GM12878 (cell line): ENCODE measurements around the gene WDR31. TPM values are rescaled to one million over a fixed set of nuclear protein-coding genes. Genes with fewer than 3 reads are reported as not detected.

Source experiments
- ATAC-seq: fragments of 200-7000 bp; cut with Tn5 transposase; 3 replicates; pipeline ENCODE4 v1.9.1; 2020; ENCODE audit warnings: mild to moderate bottlenecking, moderate library complexity
- BruUV-seq: library from RNA; stranded (reverse); fragments of 400-500 nt; replicated peaks from 2 replicates; lab custom pipeline; 2021; lab: Mats Ljungman, UMichigan
- CTCF ChIA-PET: fragments of 300-600 bp; sonication (Branson Sonifier 250); formaldehyde crosslinking; extraction: SDS; loops from one replicate; lab custom pipeline; 2021; ENCODE audit warnings: inconsistent platforms; lab: Yijun Ruan, JAX
- POLR2A ChIA-PET: fragments of 350-600 bp; formaldehyde crosslinking; extraction: SDS; loops from one replicate; lab custom pipeline; 2021; ENCODE audit warnings: inconsistent platforms; lab: Charles Lee
- RAD21 ChIA-PET: fragments of 300-600 bp; sonication (Branson Sonifier 250); formaldehyde crosslinking; loops from one replicate; lab custom pipeline; 2023; ENCODE audit warnings: antibody characterized with exemption; ENCODE audit not compliant: unreplicated experiment; lab: Charles Lee
- SMC1A ChIA-PET: fragments of 300-600 bp; sonication (Branson Sonifier 250); formaldehyde crosslinking; loops from one replicate; lab custom pipeline; 2023; ENCODE audit not compliant: unreplicated experiment, uncharacterized antibody; lab: Charles Lee
- DNase-seq: peaks from one replicate; pipeline ENCODE4 v3.0.0-alpha.2; 2011; ENCODE audit warnings: low read depth, low spot score
- FAIRE-seq: peaks from 3 replicates; lab custom pipeline; 2011; peaks lifted over from hg19 to GRCh38; lab: Jason Lieb, UNC
- H2AFZ ChIP-seq: 2 replicates; pipeline ENCODE4 v1.6.0; 2011; ENCODE audit warnings: low read depth, low read length, control low read depth; ENCODE audit not compliant: control insufficient read depth
- H3K27ac ChIP-seq: 2 replicates; pipeline ENCODE4 v1.5.1; 2011; ENCODE audit warnings: control low read depth; ENCODE audit not compliant: control insufficient read depth, insufficient read depth
- H3K27me3 ChIP-seq, 2 experiments: replicated peaks in 1 of 2; 2 replicates each; pipeline versions ENCODE4 v1.6.0 to v1.6.1; 2011; ENCODE audit warnings: low read length in 1 of 2; ENCODE audit not compliant: control insufficient read depth in 2 of 2, insufficient read depth in 2 of 2
- H3K36me3 ChIP-seq, 2 experiments: 2 replicates each; pipeline ENCODE4 v1.5.1; 2011; ENCODE audit warnings: low read length in 1 of 2; ENCODE audit not compliant: control insufficient read depth in 2 of 2, insufficient read depth in 2 of 2
- H3K4me1 ChIP-seq: 2 replicates; pipeline ENCODE4 v1.6.1; 2011; ENCODE audit warnings: mild to moderate bottlenecking, low read length, moderate library complexity, mixed read lengths; ENCODE audit not compliant: control insufficient read depth, insufficient read depth
- H3K4me2 ChIP-seq: 2 replicates; pipeline ENCODE4 v1.6.0; 2011; ENCODE audit warnings: control low read depth; ENCODE audit not compliant: control insufficient read depth, insufficient read depth
- H3K4me3 ChIP-seq: fragments of 200-600 bp; sonication (generic); 2 replicates; pipeline ENCODE4 v1.5.1; 2016
- H3K79me2 ChIP-seq: 2 replicates; pipeline ENCODE4 v1.6.0; 2011; ENCODE audit warnings: low read length; ENCODE audit not compliant: control insufficient read depth, insufficient read depth
- H3K9ac ChIP-seq: 2 replicates; pipeline ENCODE4 v1.8.0; 2011; ENCODE audit warnings: low read length, control low read depth, mixed read lengths; ENCODE audit not compliant: control insufficient read depth, insufficient read depth
- H3K9me3 ChIP-seq: replicated peaks from 3 replicates; pipeline ENCODE4 v1.5.1; 2011; ENCODE audit warnings: mild to moderate bottlenecking, low read length; ENCODE audit not compliant: control insufficient read depth, insufficient read depth
- H4K20me1 ChIP-seq: 2 replicates; pipeline ENCODE4 v1.6.0; 2011; ENCODE audit not compliant: control insufficient read depth, insufficient read depth
- BCL11A ChIP-seq: IDR thresholded peaks from 2 replicates; pipeline ENCODE4 v1.6.1; 2011; ENCODE audit warnings: low read depth, low read length
- BHLHE40 ChIP-seq, 2 experiments: fragments of 450-650 bp in 1 of 2; IDR thresholded peaks; 2 replicates each; pipeline ENCODE4 v1.6.1; 2011 to 2017; ENCODE audit warnings: low read depth in 2 of 2, borderline replicate concordance in 1 of 2, improper control_type of control experiment in 1 of 2, low read length in 1 of 2, mild to moderate bottlenecking in 1 of 2
- CBX5 ChIP-seq: sonication (generic); IDR thresholded peaks from 2 replicates; pipeline ENCODE4 v1.6.1; 2016; ENCODE audit warnings: low read depth, moderate library complexity, mild to moderate bottlenecking, inconsistent platforms
- CHD2 ChIP-seq: IDR thresholded peaks from 2 replicates; pipeline ENCODE4 v1.6.1; 2011; ENCODE audit warnings: low read depth, low read length, improper control_type of control experiment, borderline replicate concordance
- GATAD2B ChIP-seq: fragments of 450-650 bp; conservative IDR thresholded peaks from 2 replicates; pipeline ENCODE4 v1.6.1; 2017; ENCODE audit warnings: low read depth, mild to moderate bottlenecking, moderate library complexity
- MYC ChIP-seq: IDR thresholded peaks from 2 replicates; pipeline ENCODE4 v1.6.1; 2011; ENCODE audit warnings: mild to moderate bottlenecking, low read length, moderate library complexity, inconsistent platforms; ENCODE audit not compliant: insufficient read depth, insufficient replicate concordance, insufficient read length, severe bottlenecking
- RUNX3 ChIP-seq: IDR thresholded peaks from 2 replicates; pipeline ENCODE4 v1.6.1; 2012; ENCODE audit warnings: low read length, inconsistent platforms
- SIN3A ChIP-seq: IDR thresholded peaks from 2 replicates; pipeline ENCODE4 v1.6.1; 2012; ENCODE audit warnings: low read depth, low read length, improper control_type of control experiment
- ZNF384 ChIP-seq: IDR thresholded peaks from 2 replicates; pipeline ENCODE4 v1.6.1; 2012; ENCODE audit warnings: low read depth, mild to moderate bottlenecking, low read length, improper control_type of control experiment, borderline replicate concordance
- WGBS: methylation state at CpG from one replicate; pipeline ENCODE4 v1.1.6; 2016; ENCODE audit warnings: low lambda C conversion rate; ENCODE audit not compliant: insufficient replicate concordance, insufficient coverage; ENCODE audit errors: missing lambda C conversion rate; 5-methylcytosine and 5-hydroxymethylcytosine counted together
- in situ Hi-C: fragments of 300-500 bp; cut with MboI; formaldehyde crosslinking; loops from 9 replicates; pipeline ENCODE4 v1.14.3; 2018; ENCODE audit warnings: mixed read lengths
- intact Hi-C: fragments of 100-400 bp; cut with micrococcal nuclease; formaldehyde crosslinking; loops from one replicate; pipeline ENCODE4 v1.14.2; 2022; ENCODE audit not compliant: unreplicated experiment
- polyA plus RNA-seq, 11 experiments: library from polyadenylated mRNA; depleted of rRNA in 4 of 11; unstranded in 6 of 11; stranded (reverse) in 5 of 11; fragments of >200 nt; fragmentation: Nextera tagmentation in 4 of 11; fragmentation: Illumina TruSeq in 1 of 11; extraction: Ambion mirVana in 4 of 11; extraction: Trizol in 1 of 11; gene quantifications; 1 replicate in 1 of 11; 2 replicates in 10 of 11; pipeline versions ENCODE4 v1.2.1 to v1.2.3, GENCODE V29; 2011 to 2016; ENCODE audit warnings: inconsistent platforms in 2 of 11, missing spikeins in 2 of 11, low read depth in 1 of 11
- total RNA-seq, 4 experiments: library from RNA; depleted of rRNA in 3 of 4; stranded (reverse); fragments of >200 nt in 3 of 4; fragmentation: Illumina TruSeq in 1 of 4; extraction: Trizol in 1 of 4; gene quantifications; 2 replicates each; pipeline versions ENCODE4 v1.2.1 to v1.2.3, GENCODE V29; 2013 to 2021

WDR31 gene
- total and polyA plus RNA-seq, 10 of the 15 experiments (the other 5 are each of a cell fraction or from before 2014, with no cell fraction given) = 0.26 to 1.7 (median 0.79) TPM

GRCh38 chr9:113317777-113318176 is 22.3 kb downstream of the WDR31 start (continued):
- no peak for TF ChIP-seq SIN3A
- no peak for TF ChIP-seq CBX5
- TF ChIP-seq MYC = no peak
- TF ChIP-seq RUNX3 = no peak
- no peak for TF ChIP-seq BHLHE40 (IDR thresholded peaks at IDR 0.05; ENCODE audit: borderline replicate concordance in 1 of 2, low read depth in 2 of 2, low read length in 1 of 2)
- TF ChIP-seq ZNF384 = no peak
- TF ChIP-seq BCL11A = no peak
- TF ChIP-seq CHD2 = no peak
- TF ChIP-seq, all 136 proteins: peak for 0

- no TSS peak for BruUV-seq
- TF ChIP-seq GATAD2B = no peak
- no peak for ATAC-seq
Observed at GRCh38 chr9:113316030-113316429, 24.0 kb downstream of the WDR31 start.

More at GRCh38 chr9:113316030-113316429, 24.0 kb downstream of the WDR31 start:
- no peak overlapping the region for H3K4me3 ChIP-seq
- H2AFZ ChIP-seq = no peak overlapping the region
- H3K4me1 ChIP-seq = no peaks in the 10 kb centered on the region
- DNase-seq = no peak
- no peak overlapping the region for H3K4me2 ChIP-seq
- H3K9ac ChIP-seq = no peak overlapping the region
- H3K27ac ChIP-seq = no peak overlapping the region
- H3K79me2 ChIP-seq = no peaks in the 10 kb centered on the region
- H3K36me3 ChIP-seq = no peaks in the 10 kb centered on the region
- RAD21 ChIA-PET = no interaction called here
- intact Hi-C loops (no loop called here), in situ Hi-C loops (no loop called here)
- FAIRE-seq = no peak
- no peaks in the 10 kb centered on the region; the same call in 1 of the 2 replicates for H4K20me1 ChIP-seq
- CTCF ChIA-PET = no interaction called here
- peaks cover 0 to 3% of the 10 kb centered on the region in 2 experiments; a peak in 1 of 4 replicates for H3K27me3 ChIP-seq
- no peaks in the 10 kb centered on the region for H3K9me3 ChIP-seq
- POLR2A ChIA-PET = no interaction called here
- SMC1A ChIA-PET = interaction anchor here (1.5 kb wide), 1 partner anchor 91 kb away, joined by 4 read pairs; no protein-coding TSS in a partner anchor
- WGBS = 56% methylated on average over 4 of the region's 4 CpGs
